ENCODE measurements around the gene TMEM86A.

TMEM86A gene

DNA sequence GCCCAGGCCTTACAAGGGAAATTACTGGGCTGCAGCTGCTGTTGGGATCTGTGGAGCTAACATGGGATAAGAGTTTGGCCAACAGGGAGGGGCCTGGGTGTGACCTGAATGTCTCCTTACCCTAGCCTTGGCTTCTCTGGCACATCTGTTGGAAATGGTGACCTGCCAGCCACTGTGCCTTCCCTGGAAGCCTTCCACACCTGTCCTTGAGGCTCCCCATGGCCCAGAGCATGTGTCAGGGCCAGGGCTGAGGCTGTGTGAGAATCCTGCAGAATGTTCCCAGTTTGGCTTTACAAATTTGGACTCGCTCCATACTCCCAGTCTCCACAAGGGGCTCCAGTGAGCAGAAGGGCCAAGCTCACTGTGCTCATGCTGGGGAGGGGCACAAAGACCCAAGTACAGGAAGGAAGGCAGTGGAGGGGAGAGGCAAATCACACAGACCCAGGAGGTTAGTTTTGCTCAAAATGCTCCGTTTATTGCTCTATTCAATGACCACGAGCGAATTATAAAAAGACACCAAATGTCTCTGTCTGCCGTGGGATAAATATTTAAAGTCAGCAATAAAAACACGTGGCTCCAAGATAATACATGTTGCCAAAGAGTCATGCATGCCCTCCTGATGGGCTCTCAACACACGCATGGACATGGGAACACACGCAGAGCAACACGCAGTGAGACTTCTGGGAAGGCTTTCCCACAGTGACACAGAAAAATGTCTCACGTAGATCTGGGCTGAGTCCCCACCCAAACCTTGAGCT is 29.1 kb downstream of the TMEM86A start:
- no peak for FAIRE-seq

DNA sequence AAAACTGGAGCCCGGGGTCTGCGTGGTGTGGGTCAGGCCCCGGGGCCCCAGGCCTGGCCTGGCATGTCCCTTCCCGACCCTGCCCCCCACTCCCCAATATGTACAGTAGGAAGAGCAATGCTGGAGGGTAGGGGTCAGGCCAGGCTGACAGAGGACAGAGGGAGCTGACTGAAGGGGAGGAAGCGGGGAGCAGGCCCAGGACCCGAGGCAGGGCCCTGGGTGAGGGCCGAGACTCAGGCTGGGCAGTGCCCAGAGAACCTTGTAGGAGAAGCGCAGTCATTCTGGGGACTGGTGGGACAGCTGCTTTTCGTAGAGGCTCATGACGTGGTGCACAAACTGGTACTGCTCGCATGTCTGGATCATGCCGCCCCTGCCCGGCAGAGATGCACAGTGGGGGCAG is 30.1 kb downstream of the TMEM86A start:
- FAIRE-seq = no peak

DNA sequence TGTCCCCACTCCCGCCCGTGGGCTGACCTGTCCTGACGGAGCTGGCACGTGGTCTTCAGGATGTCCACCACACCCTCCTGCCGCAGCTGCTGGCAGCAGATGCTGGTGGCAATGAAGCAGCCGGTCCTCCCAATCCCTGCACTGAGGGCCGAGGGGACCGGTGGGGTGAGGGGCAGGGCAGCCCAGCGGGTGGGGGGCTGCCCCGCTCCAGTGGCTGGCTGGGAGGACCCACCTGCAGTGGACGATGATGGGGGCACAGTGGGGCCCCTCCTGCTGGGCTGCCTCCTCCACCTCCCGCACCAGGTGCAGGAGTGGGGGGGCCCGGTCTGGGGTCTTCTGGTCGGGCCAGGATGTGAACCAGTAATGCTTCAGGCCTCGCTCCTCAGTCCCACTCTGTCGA is 30.8 kb downstream of the TMEM86A start:
- no peak for FAIRE-seq

DNA sequence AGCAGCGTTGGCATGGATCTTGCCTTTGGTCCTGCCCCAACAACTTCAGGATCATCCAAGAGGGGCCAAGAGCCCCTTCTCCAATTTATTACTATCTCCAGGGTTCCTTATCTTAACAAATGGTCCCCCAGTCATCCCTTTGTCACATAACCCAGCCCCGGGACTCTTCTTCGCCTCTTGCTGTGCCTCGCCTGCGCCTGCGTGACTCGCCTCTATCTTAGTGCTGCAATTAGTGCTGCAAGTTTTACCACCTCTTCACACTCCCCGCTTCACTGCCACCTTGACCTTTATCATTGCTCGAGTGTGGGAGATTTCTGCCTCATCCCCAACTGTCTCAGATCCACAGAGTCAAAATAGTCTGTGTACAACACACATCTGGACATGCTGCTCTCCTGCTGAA is 31.4 kb downstream of the TMEM86A start:
- no peak for FAIRE-seq

DNA sequence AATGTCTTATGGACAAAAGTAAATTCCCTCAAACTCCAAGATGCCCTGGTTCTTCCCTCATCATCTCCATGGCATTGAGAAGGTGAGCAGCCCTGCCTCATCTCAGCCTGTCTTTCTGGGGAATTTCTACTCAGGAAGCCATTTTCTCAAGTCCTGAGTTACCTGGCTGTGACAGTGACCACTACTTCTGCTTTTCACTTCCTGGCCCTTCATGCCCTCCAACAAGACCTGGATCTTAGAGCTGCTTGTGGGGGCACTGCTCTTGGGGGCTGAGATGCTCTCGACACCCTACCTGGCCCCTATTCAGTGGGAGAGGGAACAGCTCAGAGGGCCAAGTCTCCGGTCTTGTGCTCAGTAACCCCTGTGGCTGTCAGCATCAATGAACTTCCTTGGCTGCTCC is 32.9 kb downstream of the TMEM86A start:
- no peak for FAIRE-seq

DNA sequence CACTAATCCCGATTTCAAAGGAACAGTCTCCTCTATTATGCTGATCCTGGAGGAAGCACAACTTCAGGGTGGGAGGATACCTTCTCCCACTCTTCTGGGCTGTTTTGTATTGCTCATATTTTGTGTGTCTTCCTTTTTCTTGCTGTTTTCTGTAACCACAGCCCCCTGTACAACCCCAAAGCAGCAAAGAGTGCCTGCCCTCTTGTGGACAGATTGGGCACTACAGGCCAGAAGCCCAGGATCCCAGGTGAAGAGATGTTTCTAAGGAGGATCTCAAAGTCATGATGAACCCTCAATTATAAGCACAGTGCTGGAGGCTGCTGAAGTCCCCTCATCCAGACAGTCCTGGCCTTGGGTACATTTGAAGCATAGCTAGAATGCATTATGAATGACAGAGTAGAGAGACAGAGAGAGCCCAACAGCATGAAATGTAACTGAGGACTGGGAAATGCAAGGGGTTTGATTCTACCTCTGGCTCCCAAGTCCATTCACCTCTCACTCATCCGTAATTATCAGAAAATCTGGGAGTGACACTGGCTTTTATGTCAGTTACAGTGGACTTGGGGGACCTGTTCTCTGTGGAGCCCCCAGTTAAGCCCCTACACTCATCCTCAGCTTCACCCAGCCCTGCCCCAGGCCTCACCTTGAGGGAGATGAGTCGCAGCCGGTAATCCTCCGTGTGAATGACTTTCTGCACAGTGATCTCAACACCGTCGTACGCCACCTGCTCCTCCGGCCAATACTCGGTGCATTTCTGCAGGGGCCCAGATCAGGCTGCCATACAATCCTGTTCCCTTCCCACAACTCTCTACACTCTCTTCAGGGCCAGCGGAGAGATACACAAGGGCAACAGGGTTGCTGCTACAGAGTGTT is 33.6 kb downstream of the TMEM86A start:
- FAIRE-seq = peak; percentile 65

DNA sequence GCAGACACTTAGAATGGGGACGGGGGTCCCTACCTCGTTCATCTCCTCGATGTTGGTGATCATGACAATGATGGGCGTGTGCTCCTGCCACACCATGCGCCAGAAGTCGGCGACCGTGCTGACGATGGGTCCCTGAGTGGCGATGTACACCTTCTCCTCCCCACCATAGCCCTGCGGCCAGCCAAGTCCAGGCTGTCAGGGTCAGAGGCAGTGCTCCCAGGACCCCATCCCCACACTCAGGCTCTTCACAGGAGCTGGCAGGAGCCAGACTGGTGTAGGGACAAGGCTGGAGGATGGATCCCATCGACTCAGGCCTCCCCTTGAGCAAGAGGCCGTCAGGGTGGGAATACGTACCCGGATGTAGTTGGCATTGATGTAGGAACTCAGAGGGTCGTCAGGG is 34.6 kb downstream of the TMEM86A start:
- FAIRE-seq = no peak

DNA sequence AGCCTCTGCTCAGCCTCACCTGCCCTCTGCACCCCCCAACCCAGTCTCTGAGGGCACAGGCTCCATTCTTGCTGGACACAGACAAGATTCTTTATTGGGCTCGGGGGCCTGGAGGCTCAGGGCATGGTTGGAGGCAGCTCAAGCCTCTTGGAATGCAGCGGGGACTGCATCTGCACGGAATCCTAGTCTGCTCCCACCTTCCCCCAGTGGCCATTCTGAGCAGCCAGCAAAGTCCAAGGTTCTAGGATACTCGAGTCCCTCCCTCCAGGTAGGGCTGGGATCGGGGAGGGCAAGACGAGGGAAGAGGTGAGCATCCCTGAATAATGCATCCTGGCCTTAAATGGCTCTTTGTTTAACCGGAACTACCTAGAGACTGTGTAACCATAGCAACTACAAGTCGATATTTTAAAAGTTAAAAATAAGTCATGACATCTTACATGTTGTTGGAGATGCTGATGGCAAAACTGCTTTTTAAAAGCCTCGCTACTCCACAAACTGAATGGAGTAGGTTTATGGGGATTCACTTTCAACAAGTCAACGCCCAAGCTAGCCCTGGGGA is 38.1 kb downstream of the TMEM86A start:
- no peak for FAIRE-seq

DNA sequence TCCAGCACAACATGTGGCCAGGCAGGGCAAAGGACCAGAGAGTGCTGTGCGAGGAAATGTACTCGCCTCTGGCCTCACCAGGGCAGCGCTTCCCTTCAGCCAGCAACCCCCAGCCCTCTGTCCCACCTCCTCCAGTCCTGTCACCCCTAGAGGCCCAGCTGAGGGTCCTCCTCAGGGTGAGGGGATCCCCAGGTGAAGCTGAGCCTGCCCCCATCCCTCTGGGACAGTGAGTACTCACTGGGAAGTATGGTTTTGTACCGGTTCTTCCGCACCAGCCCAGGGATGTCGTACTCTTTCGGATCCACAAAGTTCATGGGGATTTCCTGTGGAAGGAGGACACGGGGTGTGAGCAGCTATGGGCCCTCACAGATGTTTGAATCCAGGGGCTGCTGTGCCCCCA is 39.1 kb downstream of the TMEM86A start:
- FAIRE-seq = no peak

DNA sequence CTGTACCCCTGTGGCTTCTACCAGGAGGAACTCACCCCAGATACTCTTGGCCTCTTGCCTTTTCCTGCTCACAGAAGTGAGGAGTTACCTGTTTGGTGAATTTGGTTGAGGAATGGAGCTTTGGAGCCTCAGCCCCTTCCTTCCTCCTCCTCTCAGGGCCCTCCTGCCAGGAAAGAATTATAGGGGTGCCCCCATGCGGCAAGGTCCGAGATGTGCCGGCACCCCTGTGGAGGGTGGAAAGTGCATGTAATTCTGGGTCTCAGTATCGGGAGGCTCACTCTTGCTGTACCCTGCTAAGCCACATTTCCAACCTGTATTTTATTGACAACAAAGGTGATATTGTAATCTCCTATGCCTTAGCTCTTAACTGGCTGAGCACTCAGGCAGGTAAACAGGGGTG is 41.1 kb downstream of the TMEM86A start:
- no peak for FAIRE-seq

DNA sequence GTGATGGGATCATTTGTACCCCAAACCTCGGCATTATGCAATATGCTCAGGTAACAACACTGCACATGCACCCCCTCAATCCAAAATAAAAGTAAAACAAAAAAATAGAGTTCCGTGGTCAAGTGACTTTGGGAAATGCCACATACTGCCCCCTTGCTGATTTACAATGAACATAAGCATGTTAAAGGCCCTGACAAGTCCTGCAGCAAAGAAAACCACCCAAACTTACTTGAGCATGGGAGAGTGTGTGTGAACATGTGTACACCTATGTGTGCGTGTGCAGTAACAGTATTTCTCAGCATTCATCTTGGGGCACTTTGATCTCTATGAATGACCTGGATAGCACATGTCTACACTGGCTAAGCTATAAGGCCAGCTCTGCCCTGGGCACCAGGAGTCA is 43.2 kb downstream of the TMEM86A start:
- FAIRE-seq = no peak

DNA sequence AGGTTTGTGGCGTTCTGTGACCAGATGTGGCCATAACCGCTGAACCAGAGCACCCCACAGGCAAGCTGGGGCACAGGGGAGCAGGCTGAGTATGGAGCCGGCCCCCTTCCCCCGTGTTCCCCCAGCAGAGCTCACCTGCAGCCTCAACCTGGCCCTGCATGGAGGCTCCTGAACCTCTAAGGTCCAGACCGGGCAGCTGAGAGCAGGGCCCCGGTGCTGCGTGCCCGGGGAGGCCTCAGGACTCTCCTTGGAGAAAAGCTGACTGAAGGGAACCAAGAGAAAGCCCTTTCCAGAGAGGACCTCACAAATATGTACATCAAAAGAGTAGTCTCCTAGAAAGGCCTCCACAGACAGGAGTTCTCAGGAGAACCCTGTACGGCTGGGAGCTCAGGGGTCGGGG is 44.8 kb downstream of the TMEM86A start:
- FAIRE-seq = no peak

DNA sequence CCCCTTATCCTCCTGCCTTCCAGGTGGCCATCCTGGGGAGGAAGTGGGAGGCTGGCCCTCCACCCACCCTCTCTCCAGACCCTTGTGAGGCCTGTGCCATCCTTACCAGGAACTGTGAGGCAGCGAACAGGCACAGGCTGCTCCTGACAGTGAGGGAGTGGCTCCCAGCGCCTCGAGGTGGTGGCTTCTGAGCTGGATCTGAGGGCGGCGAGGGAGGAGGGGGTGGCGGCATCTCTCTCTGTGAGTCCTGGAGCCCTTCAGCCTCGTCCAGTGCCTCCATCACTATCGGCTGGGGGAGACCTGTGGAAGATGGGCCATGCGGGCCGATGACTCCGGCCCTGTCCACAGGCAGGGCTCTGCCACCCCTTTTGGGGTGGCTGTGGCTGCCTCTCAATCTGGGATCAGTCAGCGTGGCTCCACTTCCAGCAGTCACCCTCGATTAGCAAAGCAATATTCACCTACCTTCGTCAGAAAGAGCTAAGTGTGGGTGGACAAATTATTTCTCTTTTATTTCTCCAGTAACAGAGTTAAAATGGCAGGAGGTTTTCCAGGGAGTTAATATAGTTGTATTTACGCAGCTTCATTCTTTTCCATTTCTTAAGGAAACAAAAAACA is 45.4 kb downstream of the TMEM86A start:
- no peak for FAIRE-seq

DNA sequence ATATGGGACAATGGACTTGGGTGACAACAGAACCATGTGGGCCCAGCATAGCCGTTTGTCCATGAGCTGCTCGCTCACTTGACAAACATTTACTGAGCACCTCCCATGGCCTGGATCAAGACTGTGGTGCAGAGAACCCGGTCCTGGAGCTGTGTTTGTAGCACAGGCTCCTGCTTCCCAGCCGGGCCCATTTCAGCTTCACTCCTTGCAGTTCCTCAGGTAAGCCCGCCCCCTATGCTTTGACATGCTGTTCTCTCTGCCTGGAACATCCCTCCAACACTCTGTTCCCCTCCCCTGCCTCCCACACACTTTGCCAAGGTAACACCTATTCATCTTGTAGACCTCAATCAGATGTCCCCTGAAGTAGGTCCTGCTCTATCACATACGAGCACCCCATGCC is 46.7 kb downstream of the TMEM86A start:
- no peak for FAIRE-seq

DNA sequence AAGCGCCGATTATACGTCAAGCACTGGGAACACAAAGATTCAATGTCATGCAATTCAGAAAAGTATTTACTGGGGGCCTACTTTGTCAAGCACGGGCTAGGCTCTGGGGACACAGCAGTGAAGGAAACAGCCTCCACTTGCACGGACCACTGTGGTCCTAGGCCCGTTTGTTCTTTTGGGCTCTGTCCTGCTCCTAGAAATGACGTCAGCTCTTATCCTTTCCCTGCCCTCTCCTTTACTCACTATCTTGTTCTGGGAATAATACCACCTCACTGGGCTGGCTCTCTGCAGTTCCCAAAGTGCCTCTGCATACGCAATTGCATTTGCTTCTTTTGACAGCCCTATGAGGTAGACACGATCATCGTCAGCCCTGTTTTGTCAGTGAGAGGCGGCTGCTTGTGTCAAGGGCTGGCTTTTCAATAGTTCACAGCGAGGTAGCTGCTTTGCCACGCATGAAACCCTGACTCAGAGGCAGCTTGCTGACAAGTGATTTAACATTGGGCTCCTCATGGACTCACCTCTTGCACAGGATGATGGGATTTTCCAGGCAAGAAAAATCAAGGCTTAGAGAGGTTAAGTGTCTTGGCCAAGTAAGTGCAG is 50.3 kb downstream of the TMEM86A start:
- FAIRE-seq = no peak

DNA sequence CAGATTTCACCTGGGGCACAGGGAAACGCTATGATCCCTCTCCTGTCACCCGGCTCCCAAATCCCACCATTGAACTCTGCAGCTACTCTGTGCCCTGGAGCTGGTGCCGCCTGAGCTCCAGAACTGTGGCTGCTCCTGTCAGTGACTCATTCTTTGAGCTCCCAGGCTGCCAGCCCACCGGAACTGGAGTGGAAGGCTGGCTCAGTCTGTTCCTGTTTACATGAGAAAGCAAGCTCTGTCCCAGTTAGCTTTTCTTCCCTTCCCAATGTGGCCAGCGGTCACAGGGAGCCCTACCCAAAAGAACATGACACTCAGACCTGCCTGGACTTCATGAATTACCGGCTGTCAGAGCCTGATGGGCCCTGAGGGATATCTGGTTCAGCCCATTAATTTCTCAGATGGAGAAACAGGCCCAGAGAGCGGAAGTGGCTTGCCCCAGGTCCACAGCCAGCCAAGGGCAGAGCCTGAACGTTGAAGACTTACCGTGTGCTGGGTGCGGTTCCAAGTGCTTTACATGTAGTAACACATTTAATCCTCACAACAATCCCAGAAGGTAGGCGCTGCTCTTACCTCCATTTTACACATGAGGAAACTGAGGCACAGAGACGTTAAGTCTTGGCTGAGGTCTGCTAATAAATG is 51.2 kb downstream of the TMEM86A start:
- FAIRE-seq = no peak

DNA sequence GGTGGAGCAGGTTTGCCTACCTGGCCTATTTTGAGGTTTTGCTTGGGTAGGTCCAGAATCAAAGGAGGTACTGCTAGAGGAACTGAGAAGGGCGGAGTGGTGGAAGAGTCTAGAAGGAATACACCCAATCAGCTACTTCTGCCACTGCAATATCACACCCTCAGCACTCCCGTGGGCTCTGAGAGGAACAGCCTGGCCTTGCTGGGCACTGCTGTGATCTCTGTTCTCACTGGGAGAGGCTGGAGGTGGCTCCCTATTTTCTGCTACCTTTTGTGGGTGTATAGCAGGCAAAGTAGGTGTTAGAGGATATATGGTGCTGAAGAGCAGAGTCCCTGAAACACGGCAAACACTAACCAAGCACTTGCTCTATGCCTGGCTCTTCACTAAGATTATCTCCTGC is 52.4 kb downstream of the TMEM86A start:
- no peak for FAIRE-seq

DNA sequence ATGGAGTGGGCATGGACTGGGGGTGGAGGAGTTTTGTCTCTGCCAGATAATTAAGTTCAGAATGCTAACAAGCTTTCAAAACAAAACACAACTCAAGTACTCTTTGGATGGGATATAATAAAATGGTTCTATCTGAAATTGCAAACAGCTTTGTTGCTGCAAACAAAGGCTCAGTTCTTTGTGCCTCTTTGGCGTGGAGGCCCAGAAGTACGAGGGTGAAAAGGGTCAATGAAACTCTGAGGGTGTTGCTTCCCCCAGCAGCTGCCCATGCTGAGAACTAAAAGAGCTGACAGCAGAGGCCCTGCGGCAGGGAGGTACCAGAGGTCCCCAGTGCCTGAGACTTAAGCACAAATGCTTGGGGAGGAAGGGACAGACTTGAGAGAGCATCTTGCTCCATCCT is 53.9 kb downstream of the TMEM86A start:
- no peak for FAIRE-seq

DNA sequence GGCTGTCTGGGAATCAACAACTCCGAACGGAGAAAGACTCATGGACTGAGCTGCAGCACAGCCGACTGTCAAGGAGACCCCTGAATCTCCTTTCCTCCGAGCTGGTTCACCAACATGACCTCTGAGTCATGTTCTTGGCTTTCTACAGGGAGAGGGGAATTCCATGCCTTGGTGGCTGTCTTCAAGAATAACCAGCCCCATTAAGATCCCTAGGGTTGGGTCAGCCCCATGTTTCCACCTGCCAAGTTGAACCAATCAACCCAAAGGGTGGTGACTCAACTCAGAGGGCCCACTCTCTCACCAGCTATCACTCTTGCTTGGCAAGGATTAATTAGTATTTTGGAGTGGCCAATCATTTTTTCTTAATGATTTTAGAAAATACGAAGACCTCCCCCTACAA is 55.7 kb downstream of the TMEM86A start:
- no peak for FAIRE-seq
